HG02970 (cell line): ENCODE results near the gene CTIF.
"Not testable (repeated sequence)": the region's sequence is repeated elsewhere in the genome, so short reads cannot be mapped to it uniquely, and the experiment has no call there.

Experiments used
- ATAC-seq: cut with Tn5 transposase; IDR thresholded peaks from one replicate; pipeline ENCODE4 v1.9.1; 2021; ENCODE audit warnings: mild to moderate bottlenecking, moderate library complexity, moderate number of reproducible peaks; ENCODE audit not compliant: unreplicated experiment, low FRiP score

Gene CTIF

DNA sequence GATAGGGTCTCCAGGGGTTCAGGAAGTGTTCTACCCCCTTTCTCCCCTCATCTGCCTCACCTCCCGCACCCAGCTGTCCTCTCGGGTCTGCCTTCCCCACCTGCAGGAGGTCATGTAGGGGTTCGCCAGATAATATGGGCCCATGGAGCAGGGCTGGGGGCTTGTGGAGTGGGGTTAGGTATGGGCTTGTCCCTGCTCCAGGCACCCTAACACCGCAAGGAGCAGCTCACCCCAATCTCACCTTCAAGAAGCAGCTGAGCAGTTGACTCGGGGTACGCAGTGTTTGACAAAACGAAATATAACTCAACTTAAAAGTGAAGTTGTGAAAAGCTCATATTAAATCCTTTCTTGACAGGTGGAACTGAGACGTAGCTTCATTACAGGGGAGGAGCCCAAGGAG lies 99.6 kb downstream of the CTIF start:
- no peak for ATAC-seq

DNA sequence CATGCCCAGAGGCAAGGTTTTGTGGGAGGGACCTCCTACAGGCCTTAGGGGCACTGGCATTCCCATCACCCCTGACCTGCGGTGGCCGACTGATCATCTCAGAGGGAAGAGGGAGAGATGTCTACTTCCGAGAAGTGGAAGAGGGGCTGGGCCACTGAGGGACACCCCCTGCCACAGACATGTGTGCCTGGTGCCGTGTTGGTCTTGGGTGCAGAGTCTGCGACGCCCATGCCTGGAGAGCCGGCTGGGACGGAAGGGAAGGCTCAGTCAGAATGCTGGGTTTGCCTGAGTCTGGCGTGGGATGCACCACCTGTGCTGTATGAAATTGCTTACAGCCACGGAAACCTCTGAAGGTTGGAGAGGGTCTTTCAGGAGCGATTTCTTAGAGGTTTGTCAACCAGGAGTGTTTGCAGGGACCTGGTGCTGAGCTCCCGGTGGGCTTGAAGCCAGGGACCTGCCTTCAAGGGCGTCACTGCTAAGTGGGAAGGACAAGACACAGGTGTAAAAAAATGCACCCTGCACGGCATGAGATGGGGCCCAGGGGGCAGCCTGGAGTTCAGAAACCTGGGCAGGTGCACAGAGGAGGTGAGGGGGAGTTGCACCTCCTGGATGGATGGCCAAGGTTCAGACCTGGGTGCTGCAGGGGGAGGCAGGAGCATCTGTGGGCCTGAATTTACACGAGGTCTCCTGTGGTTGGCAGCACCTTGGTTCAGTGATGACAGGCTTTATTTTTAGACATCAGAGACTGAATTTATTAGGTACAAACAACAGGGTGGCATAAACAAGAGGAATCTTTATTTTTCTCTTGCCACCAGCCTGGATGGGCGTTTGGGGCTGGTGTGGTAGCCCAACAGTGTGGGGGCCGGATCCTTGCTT lies 100.3 kb downstream of the CTIF start:
- no peak for ATAC-seq

DNA sequence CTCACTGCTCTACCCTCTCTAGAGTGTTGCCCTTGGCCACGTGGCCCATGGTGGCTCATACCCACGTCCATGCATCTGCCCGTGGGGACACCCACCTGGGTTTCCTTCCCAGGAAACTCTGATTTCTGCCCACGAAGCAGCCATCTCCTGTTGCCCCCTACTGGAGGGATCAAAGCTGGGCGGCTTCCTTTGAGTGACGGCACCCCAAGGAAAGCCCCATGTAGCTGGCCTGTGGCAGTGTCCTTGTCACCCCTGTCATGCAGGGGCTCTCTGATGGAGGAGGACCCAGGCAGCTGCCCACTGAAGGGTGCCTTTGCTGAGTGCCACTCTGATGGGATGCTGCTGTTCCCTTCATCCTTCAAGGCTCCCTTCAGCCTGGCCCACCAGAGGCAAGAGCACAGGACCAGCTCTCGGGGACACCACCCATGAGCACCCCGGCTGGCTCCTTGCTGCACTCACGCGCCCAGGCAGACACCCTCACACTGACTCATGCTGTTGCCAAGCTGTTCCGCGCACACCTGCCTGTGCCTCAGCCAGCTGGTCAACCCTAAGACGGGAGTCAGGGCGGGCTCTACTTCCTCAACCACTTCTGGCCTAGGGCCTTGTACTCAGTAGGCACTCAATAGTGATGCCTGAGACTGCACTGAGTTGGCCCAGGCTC lies 101.1 kb downstream of the CTIF start:
- no peak for ATAC-seq

DNA sequence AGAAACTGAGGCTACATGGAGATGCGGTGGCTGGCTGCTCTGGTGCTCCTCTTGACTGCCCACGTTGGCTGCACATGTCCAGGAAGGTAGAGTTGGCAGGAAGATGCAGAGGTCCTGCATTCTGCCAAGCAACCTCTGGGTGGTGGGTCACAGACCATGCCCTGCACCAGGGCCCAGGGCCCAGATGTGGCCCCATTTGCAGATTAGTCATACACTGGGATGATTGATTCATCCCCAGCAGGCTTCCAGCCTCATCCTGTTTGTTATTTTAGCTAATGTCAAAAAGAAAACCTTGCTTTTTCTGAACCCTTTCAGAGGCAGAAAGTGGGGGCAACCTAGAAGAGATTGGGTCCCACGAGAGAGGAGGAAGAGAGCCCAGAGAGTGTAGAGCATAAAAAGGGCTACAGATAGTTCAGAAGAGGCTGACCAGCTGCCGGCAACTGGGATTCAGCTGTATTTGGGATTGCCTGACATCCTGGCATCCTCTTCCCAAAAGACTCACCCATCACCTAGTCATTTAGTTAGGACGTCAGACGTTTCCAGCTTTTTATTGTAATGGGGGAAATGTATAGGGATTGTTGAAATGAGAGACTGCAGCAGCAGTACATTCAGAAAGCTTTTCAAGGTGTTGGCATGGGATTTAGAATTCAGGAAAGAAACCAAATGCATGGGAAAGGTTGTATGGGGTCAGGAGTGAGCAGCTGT lies 101.9 kb downstream of the CTIF start:
- no peak for ATAC-seq

DNA sequence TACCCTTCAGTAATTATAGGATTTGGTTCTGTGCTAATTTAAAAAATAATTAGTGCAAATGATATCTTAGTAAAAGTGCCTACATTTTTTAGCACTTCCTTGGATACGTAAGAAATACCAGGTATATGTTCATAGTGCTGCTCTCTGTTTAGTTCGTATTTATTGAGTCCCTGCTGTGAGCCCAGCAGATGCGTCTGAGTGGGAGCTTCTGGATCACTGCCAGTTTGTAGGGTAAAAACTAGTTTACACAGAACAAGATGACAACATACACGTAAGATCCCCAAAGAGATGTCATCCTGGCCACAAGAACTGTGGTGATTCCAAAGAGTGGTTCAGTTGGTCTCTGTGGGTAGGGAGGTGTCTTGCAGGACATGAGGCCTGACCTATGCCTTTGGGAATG lies 103.2 kb downstream of the CTIF start:
- ATAC-seq: no peak

DNA sequence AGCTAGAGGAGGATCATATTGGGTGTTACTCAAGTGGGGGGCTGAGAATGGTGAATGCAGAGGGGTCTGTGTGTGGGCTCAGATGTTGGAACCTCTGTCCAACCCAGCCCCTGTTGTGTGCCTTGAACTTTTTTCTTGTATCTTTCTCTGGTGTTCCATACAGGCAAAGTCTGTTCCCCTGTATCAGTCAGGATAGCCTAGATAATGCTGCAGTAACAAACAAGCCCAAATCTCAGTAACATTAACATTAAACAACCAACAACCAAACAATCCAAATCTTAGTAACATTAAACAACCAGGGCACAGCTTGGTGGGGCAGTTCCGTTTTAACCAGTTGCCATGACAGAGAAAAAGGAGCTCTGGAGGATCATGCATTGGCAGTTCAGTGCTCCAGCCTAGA lies 103.7 kb downstream of the CTIF start:
- ATAC-seq: no peak

DNA sequence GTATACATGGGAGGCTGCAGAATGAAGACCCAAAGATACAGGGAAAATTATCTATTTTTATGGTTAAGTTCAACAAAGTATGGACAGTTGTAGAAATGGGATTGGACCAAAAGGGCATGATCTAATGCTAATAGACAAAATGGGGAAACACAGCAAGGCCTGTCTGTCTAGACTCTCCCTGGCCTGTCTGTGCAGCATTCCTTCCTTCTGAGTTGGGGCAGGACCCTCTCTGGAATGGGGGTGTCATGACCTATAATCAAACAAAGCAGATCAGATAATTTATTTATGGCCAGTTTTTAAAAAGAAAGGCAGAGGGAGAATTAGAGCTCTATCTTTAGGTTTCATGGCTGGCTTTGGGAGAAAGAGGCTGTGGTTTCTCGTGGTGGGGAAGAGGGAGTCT lies 104.4 kb downstream of the CTIF start:
- no peak for ATAC-seq

DNA sequence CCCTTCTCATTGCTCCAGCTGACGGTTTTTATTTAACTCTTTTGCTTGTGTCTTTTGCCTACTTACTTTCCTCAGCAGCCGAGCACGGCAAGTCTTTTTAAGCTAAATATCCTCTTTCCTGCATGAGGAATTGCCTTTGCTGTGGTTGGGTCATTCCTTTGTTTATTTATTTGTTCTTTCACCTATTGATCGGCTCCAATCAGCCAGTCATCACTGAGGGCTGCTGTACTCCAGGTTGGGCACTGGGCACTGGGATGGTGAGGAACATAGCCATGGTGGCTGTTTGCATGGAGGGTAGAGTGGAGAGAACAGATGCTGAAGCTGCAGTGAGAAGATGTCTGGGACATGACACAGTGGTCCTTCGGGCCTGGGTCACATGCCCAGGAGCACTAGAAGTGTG lies 105.2 kb downstream of the CTIF start:
- no peak for ATAC-seq

DNA sequence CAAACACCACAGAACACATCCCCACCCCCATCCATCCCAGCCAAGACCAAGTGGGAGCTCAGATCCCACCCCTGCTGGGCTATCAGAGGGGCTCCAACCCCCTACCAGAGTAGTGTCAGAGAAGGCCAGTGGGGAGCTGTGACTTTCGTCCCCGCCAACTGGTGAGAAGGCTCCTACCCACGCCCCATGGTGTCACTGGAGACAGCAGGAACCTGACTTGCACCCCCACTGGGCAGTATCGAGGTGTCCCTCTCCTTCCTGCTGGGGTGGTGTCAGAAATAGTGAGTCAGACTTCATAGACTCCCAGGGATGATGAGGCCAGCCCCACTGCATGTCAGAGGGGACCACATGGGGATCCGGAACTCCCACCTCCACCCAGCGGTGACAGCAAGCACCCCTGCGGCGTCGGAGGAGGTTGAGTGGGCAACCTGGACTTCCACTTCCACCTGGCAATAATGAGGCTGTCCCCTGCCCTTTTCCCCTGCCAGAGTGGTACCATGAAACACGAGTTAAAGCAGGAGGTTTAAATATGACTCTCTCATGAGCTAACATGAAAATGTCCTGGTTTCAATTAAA lies 106.7 kb downstream of the CTIF start:
- no peak for ATAC-seq

DNA sequence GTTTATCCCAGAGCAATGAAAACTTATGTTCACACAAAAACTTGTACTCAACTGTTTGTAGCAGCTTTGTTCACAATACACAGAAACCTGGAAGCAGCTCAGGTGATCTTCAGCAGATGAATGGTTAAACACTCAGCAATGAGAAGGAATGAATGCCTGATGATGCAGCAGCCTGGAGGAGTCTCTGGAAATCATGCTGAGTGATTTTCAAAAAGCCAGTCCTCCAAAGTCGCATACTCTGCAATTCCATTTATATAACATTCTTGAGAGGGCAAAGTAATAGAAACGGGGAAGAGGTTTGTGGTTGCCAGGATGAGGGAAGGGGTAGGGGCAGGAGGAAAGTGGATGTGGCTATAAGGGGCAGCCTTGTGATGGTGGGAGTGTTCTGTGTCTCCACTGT lies 108.1 kb downstream of the CTIF start:
- no peak for ATAC-seq

DNA sequence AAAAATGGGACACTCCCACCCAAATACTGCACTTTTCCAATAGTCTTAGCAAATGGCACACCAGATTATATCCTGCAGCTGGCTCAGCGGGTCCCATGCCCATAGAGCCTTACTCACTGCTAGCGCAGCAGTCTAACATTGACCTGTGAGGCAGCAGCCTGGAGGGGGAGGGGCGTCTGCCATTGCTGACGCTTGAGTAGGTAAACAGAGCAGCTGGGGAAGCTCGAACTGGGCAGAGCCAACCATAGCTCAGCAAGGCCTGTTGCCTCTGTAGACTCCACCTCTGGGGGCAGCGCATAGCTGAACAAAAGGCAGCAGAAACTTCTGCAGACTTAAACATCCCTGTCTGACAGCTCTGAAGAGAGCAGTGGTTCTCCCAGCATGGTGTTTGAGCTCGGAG lies 110.4 kb downstream of the CTIF start:
- no peak for ATAC-seq

- ATAC-seq: not testable (repeated sequence)
Observed at GRCh38 chr18:48654591-48654990, 115.8 kb downstream of the CTIF start.

- no peak for ATAC-seq
Observed at GRCh38 chr18:48655508-48655907, 116.7 kb downstream of the CTIF start.

- no peak for ATAC-seq
Observed at GRCh38 chr18:48656176-48656575, 117.3 kb downstream of the CTIF start.

DNA sequence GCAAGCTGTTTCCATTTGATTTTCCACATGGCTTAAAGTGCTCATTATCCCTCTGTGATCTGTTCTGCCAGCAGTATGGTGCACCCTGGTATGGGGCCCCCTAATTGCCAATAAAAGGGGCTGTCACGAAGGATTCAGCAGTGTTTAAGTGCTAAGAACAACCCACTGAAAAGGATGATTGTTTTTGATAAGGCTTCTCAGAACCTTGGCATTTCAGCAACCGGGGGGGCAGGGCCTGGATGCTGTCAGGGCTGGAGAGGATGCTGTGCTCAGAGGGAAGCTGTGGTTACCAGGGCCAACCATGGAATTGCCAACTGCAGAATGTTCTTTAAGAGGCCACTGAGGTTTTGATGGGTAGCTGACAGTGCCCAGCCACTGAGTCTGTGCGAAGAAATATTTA lies 117.8 kb downstream of the CTIF start:
- ATAC-seq: no peak

DNA sequence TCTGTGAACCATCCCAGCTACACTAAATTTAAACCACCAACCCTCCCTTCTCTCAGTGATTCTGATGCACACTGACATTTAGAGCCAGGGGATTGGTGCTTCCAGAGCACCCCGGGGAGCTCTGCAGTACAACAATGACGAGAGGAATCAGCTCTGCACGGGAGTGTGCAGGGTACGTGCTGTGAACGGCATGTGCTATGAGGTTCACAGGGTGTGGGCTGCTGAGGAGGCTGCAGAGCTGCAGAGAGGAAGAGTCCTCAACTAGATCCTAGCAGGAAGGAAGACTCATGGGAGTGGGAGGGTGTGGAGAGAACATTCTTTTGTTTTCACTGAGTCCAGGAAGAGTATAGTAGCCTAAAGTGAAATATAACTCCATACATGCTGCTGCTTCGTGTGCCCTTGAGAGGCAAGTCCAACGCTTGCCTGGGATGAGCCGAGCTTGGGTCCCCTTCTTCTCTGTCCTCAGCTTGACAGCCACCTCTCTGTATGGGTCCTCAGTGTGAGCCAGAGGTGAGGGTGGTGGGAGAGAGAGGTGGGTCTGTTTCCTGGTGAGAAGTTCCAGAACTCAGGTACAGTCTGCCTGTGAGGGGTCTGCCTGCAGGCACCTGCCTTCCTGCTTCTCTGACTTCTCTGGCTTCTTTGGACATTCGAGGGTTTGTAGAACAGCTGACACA lies 118.8 kb downstream of the CTIF start:
- ATAC-seq: no peak

DNA sequence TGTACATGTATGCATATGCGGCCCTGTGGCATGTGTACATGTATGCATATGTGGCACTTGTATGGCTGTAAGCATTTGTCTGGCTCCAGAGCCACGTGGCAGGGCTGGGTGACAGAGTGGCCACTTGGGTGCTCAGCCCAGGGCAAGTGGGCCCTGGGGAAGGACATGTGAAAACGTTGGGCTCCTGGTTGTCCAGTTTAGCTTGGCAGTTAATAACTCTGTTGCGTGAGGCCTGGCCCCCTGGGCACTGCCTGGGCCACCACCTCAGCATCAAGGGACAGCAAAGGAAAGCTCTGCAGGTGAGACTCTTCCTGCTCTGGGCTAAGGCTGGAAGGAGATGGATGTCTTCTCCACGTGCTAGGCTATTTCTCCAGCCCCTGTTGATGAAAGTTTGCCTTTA lies 119.9 kb downstream of the CTIF start:
- no peak for ATAC-seq

DNA sequence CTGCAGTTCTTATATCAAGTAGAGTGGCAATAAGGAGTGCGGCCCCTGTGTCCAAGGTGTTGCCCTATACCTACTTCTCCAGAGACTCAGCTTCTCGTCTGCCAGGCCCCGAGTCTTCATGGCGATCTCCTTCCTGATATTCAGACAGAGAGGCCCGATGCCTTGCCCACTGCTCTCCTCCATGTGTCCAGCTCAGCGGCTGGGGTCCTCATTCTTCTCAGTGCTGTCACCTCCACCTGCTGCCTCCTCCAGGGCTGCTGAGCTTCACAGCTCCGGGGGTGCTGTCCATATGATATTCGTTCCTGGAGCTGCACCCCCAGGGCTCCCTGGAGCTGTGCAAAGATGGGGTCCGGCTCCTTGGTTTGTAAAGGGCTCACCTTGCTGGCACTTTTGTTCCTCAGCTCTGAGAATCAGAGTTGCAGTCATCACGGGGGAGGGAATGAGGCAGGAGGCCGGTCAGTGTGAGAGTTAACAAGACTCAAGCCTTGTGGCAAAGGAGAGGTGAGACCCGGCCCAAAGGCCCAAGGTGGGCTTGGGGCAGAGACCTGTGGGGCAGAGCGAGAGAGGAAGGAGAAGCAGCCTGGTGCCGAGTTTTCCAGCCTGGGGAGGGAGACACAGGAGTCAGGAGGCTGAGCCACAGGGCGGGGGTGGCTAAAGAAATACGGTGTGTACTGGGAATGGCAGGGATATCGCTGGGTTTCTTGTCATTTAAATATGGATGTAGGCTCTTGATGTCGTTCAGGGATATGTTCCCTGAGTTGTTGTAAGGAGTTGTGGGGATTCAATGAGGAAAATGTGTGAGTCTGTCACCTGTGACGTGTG lies 120.6 kb downstream of the CTIF start:
- ATAC-seq: no peak

DNA sequence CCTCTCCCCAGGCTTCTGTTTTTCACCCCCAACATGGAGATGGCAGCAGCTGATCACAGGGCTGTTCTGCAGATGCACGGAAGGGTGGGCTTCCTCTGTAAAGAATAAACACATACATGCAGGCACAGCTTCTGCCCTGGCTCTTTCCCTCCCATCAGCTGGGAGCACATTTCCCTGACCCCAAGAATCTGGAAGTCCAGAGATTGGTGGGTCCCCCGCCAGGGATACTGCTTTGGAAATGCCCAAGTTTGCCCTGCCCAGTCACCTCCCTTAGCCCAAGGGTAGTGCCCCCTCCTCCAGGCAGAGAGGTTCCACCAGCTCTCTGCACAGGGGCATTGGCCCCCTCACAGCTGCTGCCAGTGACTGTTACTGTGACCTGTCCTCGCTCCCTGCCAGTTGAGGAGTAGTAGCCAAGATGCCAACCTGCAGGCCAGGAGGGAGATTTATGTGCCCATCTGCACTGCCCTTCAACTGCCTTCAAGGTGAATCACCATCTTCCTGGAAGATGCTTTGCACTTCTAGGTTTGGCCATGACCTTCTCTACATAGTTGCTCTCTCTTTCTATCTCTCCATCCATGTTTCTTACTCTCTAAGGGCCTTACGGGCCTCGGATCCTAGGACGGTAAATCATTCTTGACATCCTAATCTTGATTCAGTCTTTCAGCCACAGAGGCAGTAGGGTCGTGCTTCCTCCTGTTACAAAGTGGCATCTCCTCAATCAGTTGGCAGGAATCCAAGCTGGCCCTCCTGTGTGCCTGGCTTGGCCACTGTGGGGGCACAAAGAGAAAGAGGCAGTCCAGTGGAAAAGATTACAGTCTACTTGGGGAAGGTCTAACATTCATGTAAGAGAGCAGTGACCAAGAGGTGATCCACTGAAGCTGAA lies 121.8 kb downstream of the CTIF start:
- no peak for ATAC-seq
